T-cell (primary cell): ENCODE results near the gene SUMF2. TPM values are rescaled to one million over a fixed set of nuclear protein-coding genes. Genes with fewer than 3 reads are reported as not detected.
"Not testable (repeated sequence)": the region's sequence is repeated elsewhere in the genome, so short reads cannot be mapped to it uniquely, and the experiment has no call there.

Experiments used
- ATAC-seq, 4 experiments: fragments of 200-7000 bp in 3 of 4; fragments of 150-1000 bp in 1 of 4; cut with Tn5 transposase; replicated peaks in 1 of 4; 1 replicate in 3 of 4; 2 replicates in 1 of 4; pipeline ENCODE4 v1.10.0; 2021; ENCODE audit warnings: moderate library complexity in 3 of 4, mild to moderate bottlenecking in 2 of 4, moderate number of reproducible peaks in 1 of 4
- CTCF ChIA-PET, 2 donors: fragments of 300-600 bp; sonication (Branson Sonifier 250); formaldehyde crosslinking; loops; one replicate each; lab custom pipeline; 2022; ENCODE audit warnings: antibody characterized with exemption in 2 of 2; lab: Charles Lee
- POLR2A ChIA-PET, 2 donors: fragments of 300-600 bp; sonication (Branson Sonifier 250); formaldehyde crosslinking; loops; one replicate each; lab custom pipeline; 2022; ENCODE audit warnings: antibody characterized with exemption in 2 of 2; lab: Charles Lee
- DNase-seq, 35 experiments: peaks; one replicate each; pipeline versions ENCODE4 v3.0.0 to v3.0.0-alpha.2; 2013 to 2023
- H3K27ac ChIP-seq: one replicate; pipeline ENCODE4 v1.5.1; 2013; ENCODE audit warnings: low read length
- H3K27me3 ChIP-seq, 2 experiments: replicated peaks in 1 of 2; 1 replicate in 1 of 2; 2 replicates in 1 of 2; pipeline versions ENCODE4 v1.6.1 to v1.7.0; 2013; ENCODE audit warnings: low read length in 1 of 2, mixed read lengths in 1 of 2; ENCODE audit not compliant: control insufficient read depth in 2 of 2, insufficient read depth in 2 of 2; ENCODE audit errors: extremely low read depth in 1 of 2
- H3K36me3 ChIP-seq, 2 donors: 1 replicate in 1 of 2; 2 replicates in 1 of 2; pipeline versions ENCODE4 v1.6.1 to v1.7.0; 2013; ENCODE audit warnings: low read length in 1 of 2; ENCODE audit not compliant: control insufficient read depth in 2 of 2, insufficient read depth in 1 of 2; ENCODE audit errors: extremely low read depth in 1 of 2
- H3K4me1 ChIP-seq, 2 experiments: 1 replicate in 1 of 2; 2 replicates in 1 of 2; pipeline versions ENCODE4 v1.6.1 to v1.7.0; 2013; ENCODE audit warnings: low read length in 2 of 2, mixed read lengths in 1 of 2; ENCODE audit not compliant: insufficient read depth in 2 of 2, control insufficient read depth in 1 of 2; ENCODE audit errors: extremely low read depth in 1 of 2
- H3K4me3 ChIP-seq, 2 donors: 1 replicate in 1 of 2; 2 replicates in 1 of 2; pipeline versions ENCODE4 v1.5.1 to v1.7.0; 2013; ENCODE audit warnings: mild to moderate bottlenecking in 2 of 2, low read length in 1 of 2, moderate library complexity in 1 of 2; ENCODE audit not compliant: control insufficient read depth in 1 of 2; ENCODE audit errors: extremely low read depth in 1 of 2
- H3K9me3 ChIP-seq: 2 replicates; pipeline ENCODE4 v1.7.0; 2013
- H3K27ac Mint-ChIP-seq, 2 donors: one replicate each; pipeline ENCODE4 v1.8.0; 2020 to 2021; ENCODE audit warnings: mild to moderate bottlenecking in 2 of 2, mixed read lengths in 2 of 2
- H3K27me3 Mint-ChIP-seq, 2 donors: one replicate each; pipeline ENCODE4 v1.8.0; 2021 to 2022; ENCODE audit warnings: mixed read lengths in 2 of 2
- H3K36me3 Mint-ChIP-seq: one replicate; pipeline ENCODE4 v1.8.0; 2021; ENCODE audit warnings: mixed read lengths
- H3K4me1 Mint-ChIP-seq, 3 donors: one replicate each; pipeline ENCODE4 v1.8.0; 2020 to 2022; ENCODE audit warnings: mixed read lengths in 3 of 3, mild to moderate bottlenecking in 1 of 3
- H3K4me3 Mint-ChIP-seq, 3 donors: one replicate each; pipeline ENCODE4 v1.8.0; 2020 to 2022; ENCODE audit warnings: mild to moderate bottlenecking in 3 of 3, mixed read lengths in 3 of 3, moderate library complexity in 3 of 3
- H3K9me3 Mint-ChIP-seq, 3 donors: one replicate each; pipeline ENCODE4 v1.8.0; 2020 to 2022; ENCODE audit warnings: mixed read lengths in 3 of 3
- WGBS: methylation state at CpG from one replicate; pipeline ENCODE4 v1.1.5; 2013; ENCODE audit warnings: missing lambda C conversion rate; ENCODE audit not compliant: insufficient coverage; 5-methylcytosine and 5-hydroxymethylcytosine counted together
- total RNA-seq, 35 experiments: library from RNA in 6 of 35; stranded (reverse) in 6 of 35; fragments of 120-200 nt in 1 of 35; gene quantifications; one replicate each; pipeline versions ENCODE4 v1.2.1 to v1.2.4 and lab custom pipeline; 2013 to 2026

SUMF2 gene
- total RNA-seq, 5 donors from 2014 or later (not counting 1 experiment from before 2014, with no cell fraction given): 127 to 182 (median 174) TPM

DNA sequence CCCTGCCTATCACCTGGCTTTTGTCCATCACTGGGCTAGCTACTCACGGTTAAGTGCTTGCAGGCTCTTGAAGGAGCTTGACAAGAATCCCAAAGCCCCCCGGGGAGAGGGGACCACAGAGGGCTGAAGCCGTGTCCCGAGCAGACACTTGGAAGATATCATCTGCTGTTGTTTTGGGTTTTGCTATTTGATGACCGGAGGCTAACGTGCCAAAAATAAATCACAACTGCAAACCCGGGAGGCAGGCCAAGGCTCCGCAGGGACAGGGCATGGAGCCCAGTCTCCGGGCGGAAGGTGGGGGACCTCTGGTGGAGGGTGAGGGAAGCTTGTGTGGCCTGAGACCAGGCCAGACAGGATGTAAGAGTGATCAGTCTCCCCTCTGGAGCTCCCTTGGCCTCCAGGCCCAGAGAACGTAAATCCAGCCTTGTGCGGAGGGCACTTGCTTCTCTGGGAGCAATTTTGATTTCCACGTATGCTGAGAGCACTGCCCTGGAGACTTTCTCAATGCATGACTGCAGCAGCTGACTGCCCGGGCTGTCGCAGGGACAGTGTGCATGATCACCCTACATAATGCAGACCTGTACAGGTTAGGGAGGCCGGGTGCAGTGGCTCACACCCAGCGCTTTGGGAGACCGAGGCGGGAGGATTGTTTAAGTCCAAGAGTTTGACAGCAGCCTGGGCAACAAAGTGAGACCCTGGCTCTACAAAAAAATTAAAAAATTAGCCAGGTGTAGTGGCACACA, 28.9 kb downstream of the SUMF2 start, which contains the start of gene PHKG1:
PHKG1 (minus strand) TSS at position 164 of the 743 bp plus-strand sequence. CDS start 4,011 bp downstream, outside the sequence.
- H3K4me3 ChIP-seq: no peak within 1 kb of the TSS
- H3K27ac ChIP-seq: no peak within 1 kb of the TSS
- H3K36me3 Mint-ChIP-seq: peaks cover 5% of the 10 kb centered on the region
- H3K27ac Mint-ChIP-seq: no peak within 1 kb of the TSS
- POLR2A ChIA-PET: interaction anchor here in 1 of 2 donors (0.7 to 0.9 kb wide), 2 partner anchors 14 to 28 kb away, joined by 3 read pairs; partner anchors contain the start of gene CHCHD2
- H3K27me3 ChIP-seq: no peaks in the 10 kb centered on the region
- H3K9me3 Mint-ChIP-seq: no peaks in the 10 kb centered on the region
- H3K4me1 ChIP-seq: no peaks in the 10 kb centered on the region
- no peaks in the 10 kb centered on the region for H3K4me1 Mint-ChIP-seq
- H3K4me3 Mint-ChIP-seq: no peak within 1 kb of the TSS
- no peak for DNase-seq
- peaks cover 2 to 4% of the 10 kb centered on the region in 2 donors for H3K36me3 ChIP-seq
- peak in 3 of 4 experiments; percentile 19 to 28 (median 25) for ATAC-seq
- H3K9me3 ChIP-seq: no peaks in the 10 kb centered on the region
- WGBS: 88% methylated on average over 18 of the region's 19 CpGs
- CTCF ChIA-PET: interaction anchor here in 1 of 2 donors (0.6 kb wide), 1 partner anchor 63 kb away, joined by 8 read pairs; no protein-coding TSS in a partner anchor
- no peaks in the 10 kb centered on the region for H3K27me3 Mint-ChIP-seq

DNA sequence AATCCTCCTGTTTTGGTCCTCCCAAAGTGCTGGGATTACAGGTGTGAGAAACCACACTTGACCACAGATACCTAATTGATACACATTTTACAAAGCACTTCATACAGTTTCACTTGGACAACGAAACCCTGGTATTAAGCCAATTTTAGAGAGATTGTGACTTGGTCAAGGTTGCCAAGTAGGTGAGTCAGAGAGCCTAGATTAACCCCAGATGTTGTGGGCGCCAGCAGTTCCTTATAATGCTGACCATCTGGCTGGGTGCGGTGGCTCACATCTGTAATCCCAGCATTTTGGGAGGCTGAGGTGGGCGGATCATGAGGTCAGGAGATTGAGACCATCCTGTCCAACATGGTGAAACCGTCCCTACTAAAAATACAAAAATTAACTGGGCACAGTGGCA, 33.6 kb downstream of the SUMF2 start:
- Mint-ChIP-seq H3K27me3 (no peaks in the 10 kb centered on the region), H3K4me3 (no peak overlapping the region), H3K9me3 (no peaks in the 10 kb centered on the region), H3K4me1 (peaks cover 0 to 8% (median under 1%) of the 10 kb centered on the region in 3 donors), H3K27ac (no peak overlapping the region), H3K36me3 (peaks cover 23% of the 10 kb centered on the region)
- DNase-seq (no peak), ATAC-seq (no peak)
- H3K36me3 ChIP-seq: peaks cover 3 to 34% of the 10 kb centered on the region in 2 donors
- no peak overlapping the region for H3K27ac ChIP-seq
- no peaks in the 10 kb centered on the region for H3K27me3 ChIP-seq
- no peaks in the 10 kb centered on the region for H3K4me1 ChIP-seq
- POLR2A ChIA-PET: no interaction called here
- no peak overlapping the region for H3K4me3 ChIP-seq
- CTCF ChIA-PET: interaction anchor here in 1 of 2 donors (0.7 kb wide), 1 partner anchor 544 kb away, joined by 3 read pairs; no protein-coding TSS in a partner anchor
- H3K9me3 ChIP-seq: no peaks in the 10 kb centered on the region
- WGBS: 100% methylated on average over 1 of the region's 5 CpGs

DNA sequence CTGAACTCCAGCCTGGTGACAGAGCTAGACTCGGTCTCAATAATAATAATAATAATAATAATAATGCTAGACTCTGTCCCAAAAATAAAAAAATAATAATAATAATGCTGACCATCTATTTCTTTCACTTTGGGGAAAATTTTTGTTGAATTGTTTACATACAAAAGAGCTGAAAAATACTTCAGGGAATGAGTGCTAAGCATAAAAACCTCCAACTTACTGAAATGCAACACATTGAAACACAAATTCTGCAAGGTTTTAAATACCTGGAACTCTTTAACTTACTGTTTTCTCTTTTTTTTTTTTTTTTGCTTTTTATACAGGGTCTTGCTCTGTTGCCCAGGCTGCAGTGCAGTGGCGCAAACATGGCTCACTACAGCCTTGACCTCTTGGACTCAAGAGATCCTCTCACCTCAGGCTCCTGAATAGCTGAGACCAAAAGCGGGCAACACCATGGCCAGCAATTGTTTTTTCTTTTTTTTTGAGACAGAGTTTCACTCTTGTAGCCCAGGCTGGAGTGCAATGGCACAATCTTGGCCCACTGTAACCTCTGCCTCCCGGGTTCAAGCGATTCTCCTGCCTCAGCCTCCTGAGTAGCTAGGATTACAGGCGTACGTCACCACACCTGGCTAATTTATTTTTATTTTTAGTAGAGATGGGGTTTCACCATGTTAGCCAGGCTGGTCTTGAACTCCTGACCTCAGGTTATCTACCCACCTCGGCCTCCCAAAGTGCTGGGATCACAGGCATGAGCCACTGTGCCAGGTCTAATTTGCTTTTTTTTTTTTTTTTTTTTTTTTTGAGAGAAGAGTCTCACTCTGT, 34.3 kb downstream of the SUMF2 start:
- 100% methylated on average over 1 of the region's 8 CpGs for WGBS
- peaks cover 26% of the 10 kb centered on the region for H3K36me3 Mint-ChIP-seq
- H3K27ac ChIP-seq, H3K4me1 Mint-ChIP-seq, H3K9me3 ChIP-seq, H3K4me3 Mint-ChIP-seq, ATAC-seq, H3K27me3 ChIP-seq, H3K4me3 ChIP-seq, DNase-seq, H3K4me1 ChIP-seq, H3K9me3 Mint-ChIP-seq, H3K27ac Mint-ChIP-seq, H3K27me3 Mint-ChIP-seq: not testable (repeated sequence)
- ChIA-PET POLR2A (interaction anchor here (0.6 kb wide), 3 partner anchors 10 to 20 kb away, joined by 3 to 5 read pairs (median 3); no protein-coding TSS in a partner anchor), CTCF (interaction anchor here in 1 of 2 donors (0.7 kb wide), 1 partner anchor 545 kb away, joined by 3 read pairs; no protein-coding TSS in a partner anchor)
- H3K36me3 ChIP-seq: peaks cover 3 to 41% of the 10 kb centered on the region in 2 donors

DNA sequence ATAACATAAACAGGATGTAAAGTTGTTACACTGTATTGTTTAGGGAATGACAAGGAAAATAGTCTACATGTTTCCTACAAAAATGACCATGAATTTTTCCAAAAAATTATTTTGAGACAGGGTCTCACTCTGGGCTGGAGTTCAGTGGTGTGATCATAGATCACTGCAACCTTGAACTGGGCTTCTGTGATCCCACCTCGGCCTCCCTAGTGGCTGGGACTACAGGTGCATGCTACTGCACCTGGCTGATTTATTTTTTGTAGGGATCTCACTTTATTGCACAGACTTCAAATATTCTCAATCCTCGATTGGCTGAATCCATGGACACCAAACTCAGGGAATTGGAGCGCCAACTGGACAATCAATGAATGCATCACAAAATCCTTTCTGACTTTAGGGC, 35.6 kb downstream of the SUMF2 start:
- Histone ChIP-seq H3K27me3 (no peaks in the 10 kb centered on the region), H3K4me1 (peaks cover 0 to 2% of the 10 kb centered on the region in 2 experiments), H3K36me3 (peaks cover 9 to 47% of the 10 kb centered on the region in 2 donors), H3K27ac (no peak overlapping the region), H3K9me3 (no peaks in the 10 kb centered on the region), H3K4me3 (no peak overlapping the region)
- WGBS: 100% methylated on average over 1 of the region's 3 CpGs
- no peaks in the 10 kb centered on the region for H3K9me3 Mint-ChIP-seq
- CTCF ChIA-PET: no interaction called here
- DNase-seq: no peak
- H3K4me3 Mint-ChIP-seq: no peak overlapping the region
- POLR2A ChIA-PET: interaction anchor here in 1 of 2 donors (0.6 kb wide), 1 partner anchor 617 kb away, joined by 7 read pairs; no protein-coding TSS in a partner anchor
- no peak overlapping the region for H3K27ac Mint-ChIP-seq
- H3K4me1 Mint-ChIP-seq: peaks cover 7 to 18% (median 8%) of the 10 kb centered on the region in 3 donors
- H3K27me3 Mint-ChIP-seq: no peaks in the 10 kb centered on the region
- peaks cover 34% of the 10 kb centered on the region for H3K36me3 Mint-ChIP-seq
- no peak for ATAC-seq

DNA sequence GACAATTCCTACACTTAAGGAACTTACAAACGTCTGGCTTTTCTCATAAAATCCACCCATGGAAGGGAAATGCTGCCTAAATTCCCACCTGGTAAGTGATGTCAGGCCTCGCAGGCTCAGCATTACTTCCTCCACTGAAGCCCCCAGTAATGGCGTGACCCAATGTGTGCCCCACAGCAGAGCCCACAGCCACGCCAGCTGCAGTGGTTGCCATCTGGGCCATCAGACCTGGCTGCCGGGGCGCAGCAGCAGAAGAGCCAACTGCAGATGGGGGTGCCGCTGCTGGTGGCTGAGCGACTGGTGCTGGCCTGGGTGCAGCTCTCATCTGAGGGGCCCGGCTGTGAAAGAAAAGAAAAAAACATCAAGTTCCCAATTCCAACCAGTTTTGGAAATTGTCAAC, 40.1 kb downstream of the SUMF2 start:
- H3K36me3 Mint-ChIP-seq: peaks cover 31% of the 10 kb centered on the region
- H3K4me3 ChIP-seq, H3K27ac ChIP-seq, H3K9me3 Mint-ChIP-seq, DNase-seq, H3K27me3 Mint-ChIP-seq, H3K27me3 ChIP-seq, H3K27ac Mint-ChIP-seq, H3K9me3 ChIP-seq, ATAC-seq: not testable (repeated sequence)
- H3K4me3 Mint-ChIP-seq: peak overlapping the region in 1 of 3 donors; percentile 99
- H3K4me1 ChIP-seq: peaks cover 6 to 20% of the 10 kb centered on the region in 2 experiments
- peaks cover 31 to 47% (median 38%) of the 10 kb centered on the region in 3 donors for H3K4me1 Mint-ChIP-seq
- POLR2A ChIA-PET: interaction anchor here in 1 of 2 donors (0.7 kb wide), 2 partner anchors 41 to 694 kb away, joined by 3 to 4 read pairs; no protein-coding TSS in a partner anchor
- CTCF ChIA-PET: interaction anchor here (0.5 to 0.7 kb wide), 4 partner anchors 16 to 1329 kb away, joined by 3 to 7 read pairs (median 4); no protein-coding TSS in a partner anchor
- H3K36me3 ChIP-seq: peaks cover 9 to 45% of the 10 kb centered on the region in 2 donors
- WGBS: 100% methylated on average over 2 of the region's 9 CpGs
